Adrenal gland (tissue), 5 donors: ENCODE measurements around the gene TMEM145.

Experiments
- POLR2A ChIP-seq, 2 donors: fragments of 450-650 bp; IDR thresholded peaks; one replicate each; pipeline ENCODE4 v1.6.1; 2017; ENCODE audit warnings: antibody characterized with exemption in 2 of 2, mild to moderate bottlenecking in 2 of 2, moderate library complexity in 1 of 2
- TF ChIP-seq, protein P1 (sequence below), 6 experiments: fragments of 450-650 bp in 4 of 6; fragments of 200-600 bp in 2 of 6; sonication (generic) in 1 of 6; IDR thresholded peaks; 1 replicate in 5 of 6; 2 replicates in 1 of 6; pipeline versions ENCODE4 v1.5.1 to v1.8.0; 2016 to 2021; ENCODE audit warnings: antibody characterized with exemption in 6 of 6, mild to moderate bottlenecking in 2 of 6, moderate library complexity in 1 of 6
- donor health status: DM: no; HTN: no; CAD: no.

DNA sequence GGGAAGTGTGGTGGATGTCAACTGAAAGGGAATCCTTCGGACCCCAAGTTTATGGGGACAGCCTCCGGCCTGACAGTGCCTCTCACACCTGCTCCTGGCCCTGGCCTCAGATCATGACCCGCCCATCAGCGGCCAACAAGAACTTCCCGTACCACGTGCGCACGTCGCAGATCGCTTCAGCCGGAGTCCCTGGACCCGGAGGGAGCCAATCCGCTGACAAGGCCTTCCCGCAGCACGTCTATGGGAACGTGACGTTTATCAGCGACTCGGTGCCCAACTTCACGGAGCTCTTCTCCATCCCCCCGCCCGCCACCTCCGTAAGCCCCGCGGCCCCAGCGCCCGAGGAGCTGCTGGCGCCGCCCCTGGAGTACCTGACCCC lies 10.4 kb downstream of the TMEM145 start:
- TF ChIP-seq, protein P1, sequence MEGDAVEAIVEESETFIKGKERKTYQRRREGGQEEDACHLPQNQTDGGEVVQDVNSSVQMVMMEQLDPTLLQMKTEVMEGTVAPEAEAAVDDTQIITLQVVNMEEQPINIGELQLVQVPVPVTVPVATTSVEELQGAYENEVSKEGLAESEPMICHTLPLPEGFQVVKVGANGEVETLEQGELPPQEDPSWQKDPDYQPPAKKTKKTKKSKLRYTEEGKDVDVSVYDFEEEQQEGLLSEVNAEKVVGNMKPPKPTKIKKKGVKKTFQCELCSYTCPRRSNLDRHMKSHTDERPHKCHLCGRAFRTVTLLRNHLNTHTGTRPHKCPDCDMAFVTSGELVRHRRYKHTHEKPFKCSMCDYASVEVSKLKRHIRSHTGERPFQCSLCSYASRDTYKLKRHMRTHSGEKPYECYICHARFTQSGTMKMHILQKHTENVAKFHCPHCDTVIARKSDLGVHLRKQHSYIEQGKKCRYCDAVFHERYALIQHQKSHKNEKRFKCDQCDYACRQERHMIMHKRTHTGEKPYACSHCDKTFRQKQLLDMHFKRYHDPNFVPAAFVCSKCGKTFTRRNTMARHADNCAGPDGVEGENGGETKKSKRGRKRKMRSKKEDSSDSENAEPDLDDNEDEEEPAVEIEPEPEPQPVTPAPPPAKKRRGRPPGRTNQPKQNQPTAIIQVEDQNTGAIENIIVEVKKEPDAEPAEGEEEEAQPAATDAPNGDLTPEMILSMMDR (IDR thresholded peaks at IDR 0.05), result no peak
- no peak for TF ChIP-seq POLR2A (IDR thresholded peaks at IDR 0.05)
